HFF-Myc (cell line): ENCODE data around the gene CNTN5.

Experiments used
- DNase-seq: peaks from one replicate; pipeline ENCODE4 v3.0.0-alpha.2; 2011; ENCODE audit warnings: low read depth; ENCODE audit errors: extremely low read depth
- H3K4me3 ChIP-seq: replicated peaks from 2 replicates; pipeline ENCODE4 v1.5.1; 2011; ENCODE audit warnings: low read depth, mild to moderate bottlenecking, control low read depth, low read length
- CTCF ChIP-seq: IDR thresholded peaks from 2 replicates; pipeline ENCODE4 v1.5.1; 2012; ENCODE audit warnings: mild to moderate bottlenecking, low read depth, low read length, control low read depth; ENCODE audit errors: missing control alignments

The CNTN5 gene

GRCh38 chr11:100072131-100072530, 1051.4 kb downstream of the CNTN5 start:
- no peak for DNase-seq
- TF ChIP-seq CTCF = no peak
- no peak overlapping the region for H3K4me3 ChIP-seq

GRCh38 chr11:100080381-100080780, 1059.6 kb downstream of the CNTN5 start:
- TF ChIP-seq CTCF = no peak
- H3K4me3 ChIP-seq = no peak overlapping the region
- DNase-seq = no peak

- TF ChIP-seq CTCF = no peak
- no peak overlapping the region for H3K4me3 ChIP-seq
- DNase-seq = no peak
Observed at GRCh38 chr11:100080821-100081220, 1060.1 kb downstream of the CNTN5 start.

GRCh38 chr11:100093698-100094097, 1072.9 kb downstream of the CNTN5 start:
- TF ChIP-seq CTCF = no peak
- H3K4me3 ChIP-seq = no peak overlapping the region
- DNase-seq = no peak

- no peak overlapping the region for H3K4me3 ChIP-seq
- no peak for TF ChIP-seq CTCF
Observed at GRCh38 chr11:100094121-100094865, 1073.5 kb downstream of the CNTN5 start.

GRCh38 chr11:100095809-100096208, 1075.1 kb downstream of the CNTN5 start:
- TF ChIP-seq CTCF = no peak
- no peak overlapping the region for H3K4me3 ChIP-seq
- no peak for DNase-seq

More at GRCh38 chr11:100094121-100094865, 1073.5 kb downstream of the CNTN5 start:
- no peak for DNase-seq

GRCh38 chr11:100098560-100098959, 1077.8 kb downstream of the CNTN5 start:
- DNase-seq = no peak
- no peak overlapping the region for H3K4me3 ChIP-seq
- TF ChIP-seq CTCF = no peak
